Germinal center (tissue), 1 donor: ENCODE measurements around the gene PHF14.
"Not testable (repeated sequence)": the region's sequence is repeated elsewhere in the genome, so short reads cannot be mapped to it uniquely, and the experiment has no call there.

Experiments
- DNase-seq: peaks from one replicate; pipeline ENCODE4 v3.0.0; 2012; ENCODE audit warnings: mixed read lengths, low spot score

The PHF14 gene

GRCh38 chr7:10977113-10977512, 3.4 kb downstream of the PHF14 start:
- DNase-seq: no peak

DNA sequence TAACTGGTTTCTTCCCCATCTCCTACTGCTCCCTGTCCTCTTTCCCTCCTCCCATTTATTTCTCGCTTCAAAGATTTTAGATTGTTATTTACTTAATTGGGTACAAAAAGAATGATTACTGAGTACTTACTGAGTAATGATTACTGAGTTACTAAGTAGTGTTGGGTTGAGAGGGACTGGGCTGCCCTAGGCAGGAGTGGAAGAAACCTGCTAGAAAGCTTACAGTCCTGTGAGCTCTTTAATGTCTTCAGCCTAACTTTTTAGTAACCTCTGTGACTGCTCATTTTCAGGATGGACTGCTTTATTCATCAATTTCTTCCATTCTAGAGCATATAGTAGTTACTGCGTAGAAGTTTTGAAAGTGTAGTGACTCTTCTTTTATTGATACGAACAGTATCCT, 7.6 kb downstream of the PHF14 start:
- no peak for DNase-seq

DNA sequence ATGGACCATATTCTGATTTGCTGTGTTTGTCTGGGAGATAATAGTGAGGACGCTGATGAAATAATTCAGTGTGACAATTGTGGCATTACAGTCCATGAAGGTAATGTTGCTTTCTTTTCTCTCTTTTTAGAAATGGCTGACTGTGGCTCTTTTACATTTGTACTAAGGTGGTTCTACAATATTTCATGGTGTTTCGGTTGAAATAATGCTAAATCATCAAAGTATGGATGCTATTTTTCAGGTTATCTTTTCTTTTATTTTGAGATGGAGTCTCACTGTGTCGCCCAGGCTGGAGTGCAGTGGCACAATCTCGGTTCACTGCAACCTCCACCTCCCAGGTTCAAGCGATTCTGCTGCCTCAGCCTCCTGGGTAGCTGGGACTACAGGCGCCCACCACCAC, 17.1 kb downstream of the PHF14 start:
- not testable (repeated sequence) for DNase-seq

DNA sequence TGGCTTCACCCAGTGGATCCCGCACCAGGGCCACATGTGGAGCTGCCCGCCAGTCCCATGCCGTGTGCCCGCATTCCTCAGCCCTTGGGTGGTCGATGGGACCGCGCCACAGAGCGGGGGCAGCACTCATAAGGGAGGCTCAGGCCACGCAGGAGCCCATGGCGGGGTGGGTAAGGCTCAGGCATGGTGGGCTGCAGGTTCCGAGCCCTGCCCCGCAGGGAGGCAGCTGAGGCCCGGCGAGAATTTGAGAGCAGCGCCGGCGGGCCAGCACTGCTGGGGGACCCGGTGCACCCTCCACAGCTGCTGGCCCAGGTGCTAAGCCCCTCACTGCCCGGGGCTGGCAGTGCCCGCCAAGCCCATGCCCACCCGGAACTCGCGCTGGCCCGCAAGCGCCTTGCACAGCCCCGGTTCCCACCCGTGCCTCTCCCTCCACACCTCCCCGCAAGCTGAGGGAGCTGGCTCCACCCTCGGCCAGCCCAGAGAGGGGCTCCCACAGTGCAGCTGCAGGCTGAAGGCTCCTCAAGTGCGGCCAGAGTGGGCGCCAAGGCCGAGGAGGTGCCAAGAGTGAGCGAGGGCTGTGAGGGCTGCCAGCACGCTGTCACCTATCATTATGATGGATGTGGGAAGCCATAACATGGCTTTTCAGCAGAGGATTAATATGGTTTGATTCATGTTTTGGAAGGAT, 22.0 kb downstream of the PHF14 start:
- not testable (repeated sequence) for DNase-seq

DNA sequence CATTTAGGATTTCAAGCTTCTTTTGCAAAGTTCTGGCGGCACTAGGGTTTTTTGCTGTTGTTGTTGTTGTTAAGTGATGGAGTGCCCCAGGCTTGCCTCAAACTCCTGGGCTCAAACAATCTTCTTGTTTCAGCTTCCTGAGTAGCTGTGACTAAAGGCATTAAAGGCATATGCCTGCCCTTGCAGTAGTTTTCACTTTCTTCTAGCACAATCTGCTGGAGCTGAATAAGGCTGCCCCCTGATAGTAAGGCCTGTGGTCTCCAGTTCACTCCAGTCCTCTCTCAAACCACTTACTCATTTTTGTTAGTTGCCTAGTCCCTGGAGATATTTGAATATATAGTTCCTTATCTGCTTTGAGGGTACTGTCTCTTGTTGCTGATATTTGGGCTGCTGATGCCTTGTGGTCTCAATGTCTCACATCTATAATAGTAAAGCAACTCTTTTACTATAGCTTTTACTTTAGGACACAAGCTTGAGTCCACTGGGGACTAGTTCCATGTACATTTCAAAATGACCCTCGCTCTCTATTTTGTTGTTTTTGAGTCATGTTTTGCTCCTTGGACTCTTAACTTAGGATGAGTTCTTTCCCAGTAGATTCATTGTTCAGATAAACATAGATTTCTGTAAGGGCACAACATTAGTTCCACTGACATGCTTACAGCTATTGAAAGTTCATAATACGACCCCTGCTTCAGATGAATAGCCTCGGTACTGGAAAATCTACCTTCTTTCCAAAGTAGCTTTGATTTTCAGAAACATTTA, 25.5 kb downstream of the PHF14 start:
- no peak for DNase-seq

DNA sequence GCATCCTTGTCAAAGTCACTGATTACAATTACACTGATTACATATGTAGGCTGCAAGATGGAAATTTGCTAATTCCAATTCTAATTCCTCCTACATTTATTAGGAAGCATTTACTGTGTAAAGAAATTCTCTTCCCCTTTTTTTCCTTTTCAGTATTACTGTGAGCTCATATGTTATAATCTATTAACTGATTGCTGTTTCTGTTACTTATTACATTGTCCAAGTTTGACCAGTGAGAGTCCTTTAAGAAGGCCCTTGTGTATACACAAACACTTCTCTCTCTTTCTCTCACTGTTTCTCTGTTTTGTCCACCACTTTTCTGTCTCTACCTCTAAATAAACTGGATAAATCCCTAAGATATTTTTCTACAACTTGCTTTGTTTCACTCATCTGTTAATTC, 31.5 kb downstream of the PHF14 start:
- no peak for DNase-seq

DNA sequence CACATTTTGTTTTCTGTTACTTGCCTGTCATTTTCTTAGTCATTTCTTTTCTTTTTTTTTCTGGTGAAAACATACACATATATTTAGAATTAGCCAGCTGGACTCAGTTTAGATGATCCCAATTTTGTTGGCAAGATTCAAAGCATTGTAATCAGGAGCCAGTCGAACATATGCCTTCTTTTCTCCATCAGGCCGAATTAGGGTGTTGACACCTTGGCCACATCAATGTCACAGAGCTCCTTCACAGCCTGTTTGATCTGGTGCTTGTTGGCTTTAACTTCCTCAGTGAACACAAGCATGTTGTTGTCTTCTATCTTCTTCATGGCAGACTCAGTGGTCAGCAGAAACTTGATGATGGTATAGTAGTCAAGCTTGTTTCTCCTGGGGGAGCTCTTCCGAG, 32.6 kb downstream of the PHF14 start:
- DNase-seq: no peak

- DNase-seq: no peak
Observed at GRCh38 chr7:11009631-11010030, 36.0 kb downstream of the PHF14 start.

DNA sequence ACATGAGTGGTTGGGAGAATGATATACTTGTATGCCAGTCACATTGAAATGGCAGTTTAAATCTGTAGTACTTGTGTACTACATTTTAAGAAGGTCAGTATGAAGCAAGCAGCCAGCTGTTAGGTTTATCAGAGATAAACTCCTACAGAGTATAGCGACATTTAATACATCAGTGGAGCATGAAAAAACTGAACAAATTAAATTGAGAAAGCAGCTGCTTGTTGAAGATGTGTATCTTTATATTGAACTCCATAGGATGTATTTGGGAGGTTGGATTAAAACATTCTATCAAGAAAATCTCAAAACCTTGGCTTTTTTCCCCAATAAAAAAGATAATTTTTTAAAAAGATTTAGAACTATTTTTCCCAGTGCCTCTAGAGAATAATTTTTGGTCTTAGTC, 47.8 kb downstream of the PHF14 start:
- DNase-seq: no peak

- no peak for DNase-seq
Observed at GRCh38 chr7:11026452-11027359, 53.0 kb downstream of the PHF14 start.

- DNase-seq: no peak
Observed at GRCh38 chr7:11035661-11036060, 62.0 kb downstream of the PHF14 start.

DNA sequence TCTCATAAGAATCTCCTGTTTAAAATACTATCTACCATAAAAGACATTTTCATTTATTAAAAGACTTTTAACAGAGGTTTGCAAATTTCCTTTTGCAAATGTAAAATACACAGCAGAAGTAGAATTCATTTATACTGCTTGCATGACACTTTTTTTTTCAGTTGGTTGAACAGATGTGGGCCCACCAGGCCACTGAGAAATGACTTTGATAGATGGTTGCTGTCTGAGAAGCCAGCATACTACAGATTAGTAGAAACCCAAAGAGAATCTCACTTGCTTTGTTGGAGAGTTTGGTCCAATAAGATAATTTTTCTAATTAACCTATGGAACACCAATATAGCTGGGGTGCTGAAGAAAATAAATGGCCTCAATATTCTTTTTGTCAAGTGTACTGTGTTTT, 66.3 kb downstream of the PHF14 start:
- DNase-seq: no peak

- DNase-seq: no peak
Observed at GRCh38 chr7:11054033-11054432, 80.4 kb downstream of the PHF14 start.

DNA sequence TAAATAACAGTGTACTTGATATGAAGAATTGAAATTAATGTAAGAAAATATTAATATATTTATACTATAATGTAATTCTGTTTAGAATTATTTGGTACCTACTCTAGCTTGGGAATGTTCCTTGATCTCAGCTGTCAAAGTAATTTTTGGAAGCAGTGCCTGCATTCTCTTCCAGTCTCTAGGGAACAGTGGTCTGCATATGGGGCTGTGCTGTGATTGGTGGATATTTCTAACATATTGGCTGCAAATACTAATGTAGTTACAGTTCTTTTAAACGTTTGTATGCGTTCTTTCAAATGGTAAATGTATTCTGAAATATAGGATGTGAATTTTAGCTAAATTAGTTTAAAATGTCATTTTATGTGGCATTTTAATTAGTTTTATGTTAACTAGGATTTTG, 87.2 kb downstream of the PHF14 start:
- DNase-seq: no peak

DNA sequence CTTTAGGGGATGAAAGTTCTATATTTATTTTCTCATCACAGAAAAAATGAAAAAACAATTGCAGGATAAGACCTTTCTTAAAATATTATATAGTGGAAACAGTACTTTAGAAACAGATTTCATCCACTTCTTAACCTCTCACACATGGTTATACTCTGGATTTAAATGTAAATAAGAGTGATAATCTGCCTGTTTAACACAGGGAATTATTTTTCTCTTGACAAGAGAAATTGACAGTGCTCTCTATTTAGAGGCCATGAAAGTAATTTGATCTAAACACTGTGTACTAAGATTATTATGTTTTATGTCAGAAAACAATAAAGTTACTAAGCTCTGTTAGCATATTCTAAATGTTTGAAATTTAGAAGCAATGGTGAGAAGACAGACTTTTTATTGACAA, 88.4 kb downstream of the PHF14 start:
- no peak for DNase-seq

DNA sequence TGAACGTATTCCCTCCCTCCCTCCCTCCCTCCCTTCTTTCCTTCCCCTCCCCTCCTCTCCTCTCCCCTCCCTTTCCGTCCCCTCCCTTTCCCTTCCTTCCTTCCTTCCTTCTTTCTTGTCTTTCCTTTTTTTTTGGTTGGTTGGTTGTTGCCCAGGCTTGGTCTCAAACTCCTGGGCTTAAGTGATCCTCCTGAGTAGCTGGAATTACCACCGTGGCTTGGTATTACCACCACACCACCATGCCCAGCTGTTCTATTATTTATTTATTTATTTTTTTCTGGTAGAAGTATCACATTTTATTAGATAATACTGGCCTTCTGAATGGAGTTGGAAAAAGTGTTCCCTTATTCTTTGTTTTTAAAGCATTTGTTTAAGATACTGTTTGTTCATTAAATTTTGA, 95.9 kb downstream of the PHF14 start:
- no peak for DNase-seq

GRCh38 chr7:11077816-11078215, 104.1 kb downstream of the PHF14 start:
- DNase-seq: no peak

- DNase-seq: no peak
Observed at GRCh38 chr7:11078247-11078834, 104.7 kb downstream of the PHF14 start.

DNA sequence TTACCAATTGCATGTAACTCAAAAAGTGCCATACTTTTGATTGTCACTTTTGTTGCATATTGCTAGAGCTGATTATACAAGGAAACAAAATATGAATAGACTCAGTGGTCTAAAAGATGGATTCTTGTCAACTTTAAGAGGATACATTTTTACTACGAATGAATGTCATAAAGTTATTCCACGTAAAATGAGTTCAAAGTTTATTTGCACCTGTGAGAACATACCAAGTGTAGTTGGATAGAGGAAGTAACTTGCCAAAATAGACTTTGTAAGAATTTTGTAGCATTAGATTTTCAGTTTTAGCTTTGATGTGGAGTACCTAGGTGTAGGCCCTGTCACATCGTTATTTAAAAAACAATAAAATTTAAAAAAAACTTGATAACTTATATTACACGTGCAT, 106.2 kb downstream of the PHF14 start:
- DNase-seq: no peak

DNA sequence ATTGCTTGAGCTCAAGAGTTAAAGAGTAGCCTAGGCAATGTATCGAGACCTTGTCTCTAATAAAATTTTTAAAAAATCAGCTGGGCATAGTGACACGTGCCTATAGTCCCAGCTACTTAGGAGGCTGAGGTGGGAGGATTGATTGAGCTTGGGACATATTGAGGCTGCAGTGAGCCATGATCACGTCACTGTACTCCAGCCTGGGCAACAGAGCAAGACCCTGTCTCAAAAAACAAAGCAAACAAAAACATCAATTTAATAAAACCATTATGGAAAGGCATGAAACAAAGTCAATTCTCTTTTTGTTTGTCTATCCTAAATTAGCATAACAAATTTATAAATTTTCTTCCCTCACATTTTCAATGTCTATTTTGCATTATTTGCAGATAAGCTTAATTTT, 108.4 kb downstream of the PHF14 start:
- DNase-seq: no peak

- no peak for DNase-seq
Observed at GRCh38 chr7:11082552-11083213, 109.0 kb downstream of the PHF14 start.

DNA sequence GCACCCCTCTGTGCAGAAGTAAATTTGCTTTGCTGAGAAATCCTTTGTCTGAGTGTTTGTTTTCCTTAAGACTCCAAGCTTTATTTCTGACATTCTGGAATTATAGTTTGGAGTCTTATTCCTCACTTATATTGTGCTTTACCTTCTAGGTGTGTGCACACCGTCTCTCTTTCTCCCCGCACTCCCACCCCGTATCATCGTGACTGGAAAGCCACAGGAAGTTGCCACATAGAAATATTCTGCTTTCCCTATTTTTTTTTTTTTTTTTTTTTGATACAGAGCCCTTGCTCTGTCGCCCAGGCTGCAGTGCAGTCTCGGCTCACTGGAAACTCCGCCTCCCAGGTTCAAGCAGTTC, 109.5 kb downstream of the PHF14 start:
- no peak for DNase-seq
